Nephron (organoid): ENCODE results near the gene FRMD5.

Experiments used
- H3K27ac Mint-ChIP-seq, 3 experiments: 2 replicates each; pipeline ENCODE4 v1.8.0; 2020; ENCODE audit warnings: mixed read lengths in 3 of 3, mild to moderate bottlenecking in 2 of 3, moderate library complexity in 1 of 3
- H3K27me3 Mint-ChIP-seq: 2 replicates; pipeline ENCODE4 v1.8.0; 2021; ENCODE audit warnings: low read depth, mild to moderate bottlenecking, moderate library complexity, mixed read lengths
- H3K36me3 Mint-ChIP-seq: 2 replicates; pipeline ENCODE4 v1.8.0; 2020; ENCODE audit warnings: low read depth, mixed read lengths
- H3K4me1 Mint-ChIP-seq: 2 replicates; pipeline ENCODE4 v1.8.0; 2020; ENCODE audit warnings: mixed read lengths
- H3K4me3 Mint-ChIP-seq, 3 experiments: 2 replicates each; pipeline ENCODE4 v1.8.0; 2020; ENCODE audit warnings: mild to moderate bottlenecking in 3 of 3, mixed read lengths in 3 of 3, moderate library complexity in 2 of 3
- H3K9me3 Mint-ChIP-seq: 2 replicates; pipeline ENCODE4 v1.8.0; 2020; ENCODE audit warnings: mixed read lengths
- CTCF ChIP-seq, 3 experiments: fragments of 200-600 bp; sonication (generic); IDR thresholded peaks; one replicate each; pipeline ENCODE4 v1.5.0; 2021; ENCODE audit warnings: antibody characterized with exemption in 3 of 3; ENCODE audit not compliant: unreplicated experiment in 3 of 3

Gene FRMD5

GRCh38 chr15:43968551-43968950, 226.5 kb downstream of the FRMD5 start:
- no peaks in the 10 kb centered on the region for H3K27me3 Mint-ChIP-seq
- H3K27ac Mint-ChIP-seq = no peak overlapping the region
- no peaks in the 10 kb centered on the region for H3K4me1 Mint-ChIP-seq
- TF ChIP-seq CTCF (IDR thresholded peaks at IDR 0.05; ENCODE audit: unreplicated experiment in 3 of 3) = no peak
- no peaks in the 10 kb centered on the region for H3K36me3 Mint-ChIP-seq
- H3K9me3 Mint-ChIP-seq = peaks cover 2% of the 10 kb centered on the region
- H3K4me3 Mint-ChIP-seq = no peak overlapping the region

GRCh38 chr15:43966646-43967045, 228.4 kb downstream of the FRMD5 start:
- no peak for TF ChIP-seq CTCF (IDR thresholded peaks at IDR 0.05; ENCODE audit: unreplicated experiment in 3 of 3)
- no peaks in the 10 kb centered on the region for H3K36me3 Mint-ChIP-seq
- H3K4me3 Mint-ChIP-seq = no peak overlapping the region

DNA sequence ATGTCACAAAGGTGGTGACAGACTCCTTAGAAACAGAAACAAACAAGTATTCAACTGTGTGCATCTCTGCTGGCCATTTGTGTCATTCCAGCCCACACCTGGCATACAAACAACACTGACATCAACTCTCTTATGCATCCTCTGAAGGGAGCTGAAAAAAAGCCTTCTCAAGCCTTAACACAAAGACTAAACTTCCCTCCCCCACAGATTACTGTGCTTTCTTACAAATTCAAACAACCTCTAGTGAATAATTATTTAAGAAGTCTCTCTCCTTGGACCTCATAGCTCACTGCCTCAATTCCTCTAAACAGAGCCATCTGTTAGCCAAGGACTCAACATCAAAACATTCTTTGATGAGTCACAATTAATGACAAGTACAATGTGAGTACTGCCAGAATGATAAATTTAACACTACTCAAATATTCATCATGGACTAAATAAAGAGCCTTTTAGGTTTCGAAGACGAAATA, 236.2 kb downstream of the FRMD5 start:
- TF ChIP-seq CTCF (IDR thresholded peaks at IDR 0.05; ENCODE audit: unreplicated experiment in 3 of 3) = no peak
- Mint-ChIP-seq H3K4me3 (no peak overlapping the region), H3K4me1 (peaks cover 10% of the 10 kb centered on the region), H3K9me3 (no peaks in the 10 kb centered on the region), H3K36me3 (no peaks in the 10 kb centered on the region), H3K27me3 (no peaks in the 10 kb centered on the region), H3K27ac (peak overlapping the region; percentile 34 to 82 (median 65))

More at GRCh38 chr15:43966646-43967045, 228.4 kb downstream of the FRMD5 start:
- Mint-ChIP-seq H3K27ac (no peak overlapping the region), H3K9me3 (no peaks in the 10 kb centered on the region), H3K4me1 (no peaks in the 10 kb centered on the region), H3K27me3 (no peaks in the 10 kb centered on the region)

GRCh38 chr15:43957724-43958123, 237.3 kb downstream of the FRMD5 start:
- no peaks in the 10 kb centered on the region for H3K27me3 Mint-ChIP-seq
- no peak overlapping the region for H3K4me3 Mint-ChIP-seq
- H3K27ac Mint-ChIP-seq = peak overlapping the region; percentile 15 to 87 (median 59)
- peaks cover 11% of the 10 kb centered on the region for H3K4me1 Mint-ChIP-seq
- no peaks in the 10 kb centered on the region for H3K36me3 Mint-ChIP-seq
- no peaks in the 10 kb centered on the region for H3K9me3 Mint-ChIP-seq
- TF ChIP-seq CTCF (IDR thresholded peaks at IDR 0.05; ENCODE audit: unreplicated experiment in 3 of 3) = no peak

DNA sequence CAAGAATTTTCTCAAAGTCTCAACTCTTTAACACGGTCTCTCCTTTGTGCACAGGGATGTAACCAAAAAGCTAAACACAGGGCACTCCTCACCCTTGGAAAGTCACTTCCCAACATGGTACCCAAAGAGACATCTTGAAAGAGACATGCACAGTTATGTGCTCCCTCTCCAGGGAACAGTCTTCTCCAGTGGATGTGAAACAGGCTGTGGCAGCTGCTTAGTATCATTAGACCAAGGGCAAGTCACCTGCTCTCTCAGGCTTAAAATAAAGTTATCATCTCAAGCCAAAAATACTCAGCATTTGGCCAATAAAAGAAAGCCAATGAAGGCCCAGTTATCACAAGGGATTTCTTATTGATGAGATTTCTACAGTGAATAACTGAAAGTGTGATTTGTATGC, 239.9 kb downstream of the FRMD5 start:
- Mint-ChIP-seq H3K9me3 (no peaks in the 10 kb centered on the region), H3K27ac (no peak overlapping the region), H3K4me3 (no peak overlapping the region), H3K4me1 (peaks cover 31% of the 10 kb centered on the region), H3K36me3 (no peaks in the 10 kb centered on the region), H3K27me3 (no peaks in the 10 kb centered on the region)
- no peak for TF ChIP-seq CTCF (IDR thresholded peaks at IDR 0.05; ENCODE audit: unreplicated experiment in 3 of 3)

GRCh38 chr15:43954181-43954621, 240.9 kb downstream of the FRMD5 start:
- H3K27me3 Mint-ChIP-seq = no peaks in the 10 kb centered on the region
- H3K9me3 Mint-ChIP-seq = no peaks in the 10 kb centered on the region
- no peak overlapping the region for H3K4me3 Mint-ChIP-seq
- no peak for TF ChIP-seq CTCF (IDR thresholded peaks at IDR 0.05; ENCODE audit: unreplicated experiment in 3 of 3)
- H3K36me3 Mint-ChIP-seq = no peaks in the 10 kb centered on the region
- peaks cover 34% of the 10 kb centered on the region for H3K4me1 Mint-ChIP-seq
- no peak overlapping the region for H3K27ac Mint-ChIP-seq
